Esophagus muscularis mucosa (tissue), 4 donors: ENCODE results near the gene SPRR2G. TPM values are rescaled to one million over a fixed set of nuclear protein-coding genes. Genes with fewer than 3 reads are reported as not detected.

ENCODE experiments used
- DNase-seq: peaks from one replicate; pipeline ENCODE4 v3.0.0-alpha.2; 2017; ENCODE audit errors: extremely low spot score
- H3K27ac ChIP-seq, 4 donors: fragments of 200-600 bp; sonication (generic); replicated peaks in 1 of 4; 1 replicate in 3 of 4; 2 replicates in 1 of 4; pipeline ENCODE4 v1.5.1; 2016 to 2019; ENCODE audit warnings: mild to moderate bottlenecking in 1 of 4
- H3K27me3 ChIP-seq, 4 donors: fragments of 200-600 bp; sonication (generic); one replicate each; pipeline versions ENCODE4 v1.5.1 to v1.6.0; 2016 to 2019
- H3K36me3 ChIP-seq, 4 donors: fragments of 200-600 bp; sonication (generic); one replicate each; pipeline ENCODE4 v1.5.1; 2016 to 2019
- H3K4me1 ChIP-seq, 4 donors: fragments of 200-600 bp; sonication (generic); one replicate each; pipeline ENCODE4 v1.5.1; 2016 to 2019
- H3K4me3 ChIP-seq, 4 donors: fragments of 200-600 bp; sonication (generic); 1 replicate in 2 of 4; 2 replicates in 2 of 4; pipeline ENCODE4 v1.5.1; 2016 to 2019; ENCODE audit warnings: mild to moderate bottlenecking in 4 of 4, moderate library complexity in 1 of 4
- H3K9me3 ChIP-seq, 4 donors: fragments of 200-600 bp; sonication (generic); 1 replicate in 3 of 4; 2 replicates in 1 of 4; pipeline ENCODE4 v1.5.1; 2016 to 2019
- CTCF ChIP-seq, 3 experiments: fragments of 200-600 bp in 2 of 3; fragments of 450-650 bp in 1 of 3; sonication (generic) in 2 of 3; IDR thresholded peaks; one replicate each; pipeline ENCODE4 v1.5.1; 2017 to 2019; ENCODE audit warnings: antibody characterized with exemption in 3 of 3, mild to moderate bottlenecking in 2 of 3, moderate library complexity in 1 of 3
- EP300 ChIP-seq: sonication (generic); formaldehyde crosslinking; IDR thresholded peaks from one replicate; pipeline ENCODE4 v1.6.1; 2017; ENCODE audit warnings: antibody characterized with exemption
- POLR2A ChIP-seq: fragments of 450-650 bp; IDR thresholded peaks from one replicate; pipeline ENCODE4 v1.6.1; 2017; ENCODE audit warnings: antibody characterized with exemption, moderate library complexity, mild to moderate bottlenecking, low read depth
- POLR2AphosphoS5 ChIP-seq, 2 donors: sonication (generic); formaldehyde crosslinking; IDR thresholded peaks; one replicate each; pipeline ENCODE4 v1.6.1; 2017; ENCODE audit warnings: antibody characterized with exemption in 2 of 2
- WGBS: methylation state at CpG from one replicate; pipeline ENCODE4 v1.1.5; 2018; 5-methylcytosine and 5-hydroxymethylcytosine counted together
- intact Hi-C: fragments of 100-400 bp; cut with DNase I; formaldehyde crosslinking; loops from one replicate; pipeline ENCODE4 v1.15.1; 2023
- total RNA-seq, 4 donors: library from RNA; depleted of rRNA; stranded (reverse); fragments of >200 nt; gene quantifications; one replicate each; pipeline versions ENCODE4 v1.1.0 to v1.2.1, GENCODE V29; 2016

The SPRR2G gene
- not detected for total RNA-seq

DNA sequence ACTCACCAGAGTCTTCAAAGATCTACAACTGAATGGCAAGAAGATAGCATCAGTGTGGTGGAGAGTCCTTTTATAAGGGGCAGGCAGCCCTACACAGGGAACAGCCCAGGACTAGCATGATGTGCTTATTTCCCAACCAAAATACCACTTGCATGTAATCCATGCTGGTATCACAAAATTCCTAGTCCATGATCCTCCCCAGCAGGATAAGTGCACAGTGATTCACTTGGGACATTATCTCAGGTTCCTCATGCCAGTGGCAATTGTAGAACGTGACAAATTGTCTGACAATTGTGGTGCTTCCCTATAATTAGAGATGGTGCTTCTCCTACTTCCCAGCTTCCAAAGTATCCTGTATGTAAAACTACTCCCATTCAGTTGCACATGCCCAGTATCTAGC is at the start of gene SPRR2G:
Gene SPRR2G (minus strand): TSS at position 45 of the 400 bp plus-strand sequence. CDS start 780 bp downstream, outside the sequence.
- Histone ChIP-seq H3K36me3 (no peaks in the 10 kb centered on the region), H3K4me3 (no peak within 1 kb of the TSS), H3K27me3 (no peaks in the 10 kb centered on the region), H3K9me3 (no peaks in the 10 kb centered on the region), H3K4me1 (no peaks in the 10 kb centered on the region), H3K27ac (no peak within 1 kb of the TSS)
- DNase-seq, result no peak
- 44% methylated on average over 1 of the region's 1 CpG for WGBS
- TF ChIP-seq POLR2AphosphoS5 (IDR thresholded peaks at IDR 0.05) (no peak), EP300 (no peak), POLR2A (no peak), CTCF (IDR thresholded peaks at IDR 0.05) (no peak)
- intact Hi-C loops, result no loop called here

DNA sequence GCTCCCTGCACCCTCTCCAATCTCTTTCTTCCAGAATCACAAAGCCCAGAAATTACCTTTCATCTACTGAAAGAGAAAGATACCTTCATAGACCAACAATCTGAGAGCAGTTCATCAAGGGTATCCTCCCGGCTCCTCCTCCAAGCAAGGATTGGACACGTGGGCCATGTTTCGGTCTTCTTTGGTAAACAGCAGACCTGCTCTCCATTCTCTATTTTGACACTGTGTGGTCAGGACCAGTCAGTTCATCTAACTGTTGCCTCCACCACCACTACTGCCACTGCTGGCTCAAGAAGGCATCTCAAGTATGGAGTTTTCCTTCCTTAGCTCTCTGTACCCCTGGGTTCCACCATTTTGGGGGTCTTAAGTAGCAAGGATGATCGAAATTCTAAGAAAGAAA is 44.5 kb upstream of the SPRR2G start:
- intact Hi-C loops, result no loop called here
- H3K27me3 ChIP-seq, result peaks cover 0 to 4% (median 0%) of the 10 kb centered on the region in 4 donors
- H3K4me1 ChIP-seq, result peaks cover 0 to 4% (median 0%) of the 10 kb centered on the region in 4 donors
- H3K27ac ChIP-seq, result no peak overlapping the region
- TF ChIP-seq CTCF (IDR thresholded peaks at IDR 0.05) (no peak), POLR2AphosphoS5 (IDR thresholded peaks at IDR 0.05) (no peak), POLR2A (no peak), EP300 (no peak)
- WGBS, result 86% methylated on average over 4 of the region's 4 CpGs
- no peaks in the 10 kb centered on the region for H3K9me3 ChIP-seq
- peak; percentile 26 for DNase-seq
- no peak overlapping the region for H3K4me3 ChIP-seq
- no peaks in the 10 kb centered on the region for H3K36me3 ChIP-seq

GRCh38 chr1:153194331-153195050 is 43.8 kb upstream of the SPRR2G start:
- 50% methylated on average over 3 of the region's 3 CpGs for WGBS
- H3K27me3 ChIP-seq, result peaks cover 0 to 4% (median 0%) of the 10 kb centered on the region in 4 donors
- peak; percentile 84 for DNase-seq
- no peak overlapping the region for H3K27ac ChIP-seq
- intact Hi-C loops, result no loop called here
- TF ChIP-seq POLR2A (no peak), EP300 (no peak), POLR2AphosphoS5 (IDR thresholded peaks at IDR 0.05) (no peak), CTCF (IDR thresholded peaks at IDR 0.05) (no peak)
- no peak overlapping the region for H3K4me3 ChIP-seq
- H3K9me3 ChIP-seq, result no peaks in the 10 kb centered on the region
- peaks cover 0 to 4% (median 0%) of the 10 kb centered on the region in 4 donors for H3K4me1 ChIP-seq
- no peaks in the 10 kb centered on the region for H3K36me3 ChIP-seq

DNA sequence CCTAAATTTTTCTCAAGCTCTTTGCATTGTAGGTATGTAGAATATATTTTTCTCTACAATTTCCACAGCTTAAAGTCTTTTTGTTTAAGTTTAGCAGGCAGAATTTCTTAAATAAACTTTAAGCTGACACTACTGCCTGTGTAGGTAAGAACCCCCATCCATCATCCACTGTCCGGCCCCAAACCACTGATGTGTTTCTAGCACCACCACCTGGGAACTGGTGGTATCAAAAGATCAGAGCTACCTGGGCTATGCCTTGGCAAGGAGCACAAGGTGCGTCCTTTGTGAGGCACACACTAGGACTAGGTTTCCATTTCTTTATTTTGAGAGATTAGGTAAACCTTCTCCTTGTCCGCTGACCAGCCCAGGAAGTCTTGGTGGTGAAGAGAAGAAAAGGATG is 42.0 kb upstream of the SPRR2G start:
- H3K4me1 ChIP-seq, result peaks cover 0 to 4% (median 0%) of the 10 kb centered on the region in 4 donors
- WGBS, result 39% methylated on average over 3 of the region's 3 CpGs
- no peaks in the 10 kb centered on the region for H3K36me3 ChIP-seq
- TF ChIP-seq POLR2AphosphoS5 (IDR thresholded peaks at IDR 0.05) (no peak), POLR2A (no peak), CTCF (IDR thresholded peaks at IDR 0.05) (no peak), EP300 (no peak)
- H3K9me3 ChIP-seq, result peaks cover 0 to 6% (median 0%) of the 10 kb centered on the region in 4 donors
- peak; percentile 53 for DNase-seq
- intact Hi-C loops, result no loop called here
- H3K27ac ChIP-seq, result no peak overlapping the region
- H3K4me3 ChIP-seq, result no peak overlapping the region
- no peaks in the 10 kb centered on the region for H3K27me3 ChIP-seq
